CD4-positive, alpha-beta T cell treated with Interleukin-2 at 100 ng/mL for 4 hours (primary cell): Measurements from ENCODE around the gene FMN2.

Experiments
- DNase-seq: peaks from one replicate; pipeline ENCODE4 v3.0.0-alpha.2; 2020; ENCODE audit warnings: low spot score

Gene FMN2

DNA sequence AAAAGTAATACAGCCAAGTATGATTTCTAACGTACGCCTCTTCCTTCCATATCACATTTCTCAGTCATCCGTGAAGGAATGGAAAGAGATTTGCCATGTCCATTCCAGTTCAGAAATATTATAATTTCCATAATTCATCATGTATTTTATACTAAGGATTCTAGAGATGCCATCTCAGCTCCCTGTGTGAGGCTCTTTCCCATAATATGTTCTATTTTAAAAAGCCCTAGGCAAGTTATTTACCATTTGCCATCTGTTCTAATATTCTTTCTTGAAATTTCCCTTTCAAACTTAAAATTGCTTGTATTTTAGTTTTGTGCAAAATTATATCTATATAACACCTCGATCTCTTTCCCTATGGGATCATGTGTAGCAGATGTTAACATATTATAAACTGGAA is 106.7 kb downstream of the FMN2 start:
- no peak for DNase-seq

DNA sequence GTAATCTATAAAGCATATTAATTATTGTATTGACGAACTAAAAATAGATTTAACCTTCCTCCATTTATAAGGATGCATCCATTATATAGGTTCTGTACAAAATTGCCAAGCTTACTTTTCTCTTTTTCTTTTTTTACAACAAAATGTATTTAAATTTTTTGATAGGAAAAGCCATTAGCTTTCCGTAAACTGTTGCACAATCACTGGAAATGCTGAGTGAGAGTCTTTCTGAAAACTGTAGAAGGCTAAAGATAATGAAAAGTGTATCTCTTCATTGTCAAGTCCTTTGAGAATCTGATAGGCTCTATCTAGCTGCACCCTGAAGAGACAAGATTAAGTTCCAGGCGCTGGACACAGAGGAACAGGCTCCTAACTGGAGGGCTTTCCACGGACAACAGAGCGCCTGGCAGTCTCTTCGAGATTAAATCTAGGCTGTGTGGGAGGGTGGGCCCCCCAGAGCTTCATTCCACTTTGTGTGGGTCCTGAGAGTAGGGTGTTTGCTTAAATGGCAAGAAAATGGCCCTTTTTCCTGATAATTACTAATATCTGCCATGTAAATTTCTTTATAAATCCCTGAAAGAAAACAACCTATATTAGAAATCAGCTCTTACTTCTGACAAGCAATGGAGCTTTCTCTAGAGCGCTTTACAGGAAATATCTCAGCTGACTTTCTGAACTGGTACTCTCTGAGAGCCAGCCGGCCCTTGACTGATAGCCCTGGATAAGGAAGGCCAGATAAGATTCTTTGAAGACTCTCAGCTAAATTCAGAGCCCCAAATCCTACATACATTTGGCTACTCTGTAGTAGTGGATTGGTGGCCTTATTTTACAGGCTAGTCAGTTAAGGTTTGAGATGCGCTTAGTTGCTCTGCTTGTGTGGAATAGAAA is 108.3 kb downstream of the FMN2 start:
- no peak for DNase-seq

- no peak for DNase-seq
Measured at GRCh38 chr1:240201931-240202330, 110.2 kb downstream of the FMN2 start.

GRCh38 chr1:240207073-240207709 is 115.5 kb downstream of the FMN2 start:
- DNase-seq: no peak

DNA sequence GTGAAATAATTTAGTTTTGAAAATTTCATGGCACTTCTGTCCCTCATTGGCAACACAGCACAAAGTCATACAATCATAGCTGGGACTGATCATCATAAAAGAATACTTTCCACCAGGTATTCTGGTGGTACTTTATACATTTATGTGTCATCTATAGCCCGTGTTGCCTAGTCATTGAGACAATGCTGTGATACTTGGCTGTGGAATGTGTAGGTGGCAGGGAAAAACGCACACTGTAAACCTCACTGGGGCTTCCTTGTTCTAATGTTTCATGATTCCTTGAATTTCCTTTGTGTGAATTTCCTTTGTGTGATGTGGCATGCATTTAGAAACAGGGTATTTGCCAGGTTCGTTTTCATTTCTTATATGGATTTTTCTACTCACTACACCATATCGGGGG is 118.3 kb downstream of the FMN2 start:
- no peak for DNase-seq

GRCh38 chr1:240212556-240212955 is 120.9 kb downstream of the FMN2 start:
- no peak for DNase-seq

DNA sequence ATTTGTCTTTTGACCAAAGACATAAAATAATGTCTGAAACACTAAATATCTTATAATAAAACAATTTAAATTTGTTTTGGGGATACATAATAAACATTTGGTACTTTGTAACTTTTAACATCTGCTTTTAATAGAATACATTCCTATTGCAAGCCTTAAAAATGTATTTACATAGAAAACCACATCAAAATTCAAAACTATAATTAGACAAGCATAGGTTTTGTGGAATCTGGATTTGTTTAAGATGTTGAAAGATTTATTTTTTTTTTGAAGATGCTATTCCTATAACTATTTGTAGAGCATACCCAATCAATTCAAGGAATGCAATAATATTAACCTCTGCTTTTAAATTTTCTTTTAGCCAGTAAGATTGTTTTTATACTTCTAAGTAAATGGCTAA is 125.7 kb downstream of the FMN2 start:
- no peak for DNase-seq

- DNase-seq: no peak
Measured at GRCh38 chr1:240219104-240219503, 127.4 kb downstream of the FMN2 start.

- DNase-seq: no peak
Measured at GRCh38 chr1:240226102-240226501, 134.4 kb downstream of the FMN2 start.

GRCh38 chr1:240230816-240231215 is 139.1 kb downstream of the FMN2 start:
- no peak for DNase-seq

GRCh38 chr1:240232530-240232929 is 140.8 kb downstream of the FMN2 start:
- DNase-seq: no peak

- no peak for DNase-seq
Measured at GRCh38 chr1:240234485-240235210, 143.0 kb downstream of the FMN2 start.

GRCh38 chr1:240235521-240236288 is 144.0 kb downstream of the FMN2 start:
- no peak for DNase-seq

DNA sequence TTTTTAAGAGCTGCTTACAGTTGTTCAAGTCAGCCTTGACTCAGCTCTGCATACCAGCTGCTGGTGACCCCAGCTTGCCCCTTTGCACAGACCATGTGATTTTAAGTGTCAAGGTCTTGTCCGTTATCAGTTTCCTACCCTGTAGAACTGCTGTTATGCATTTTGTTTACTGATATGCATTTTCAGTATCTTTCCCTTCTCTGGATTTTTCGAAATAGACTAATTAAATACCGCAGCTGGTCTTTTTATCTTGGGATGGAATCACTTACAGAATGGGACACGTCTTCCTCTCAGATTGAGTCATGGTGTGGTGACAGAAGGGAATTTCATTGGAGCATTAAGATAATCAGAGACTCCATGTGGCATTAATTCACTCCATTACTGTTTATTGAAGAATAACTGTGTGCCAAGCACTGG is 145.6 kb downstream of the FMN2 start:
- DNase-seq: no peak

DNA sequence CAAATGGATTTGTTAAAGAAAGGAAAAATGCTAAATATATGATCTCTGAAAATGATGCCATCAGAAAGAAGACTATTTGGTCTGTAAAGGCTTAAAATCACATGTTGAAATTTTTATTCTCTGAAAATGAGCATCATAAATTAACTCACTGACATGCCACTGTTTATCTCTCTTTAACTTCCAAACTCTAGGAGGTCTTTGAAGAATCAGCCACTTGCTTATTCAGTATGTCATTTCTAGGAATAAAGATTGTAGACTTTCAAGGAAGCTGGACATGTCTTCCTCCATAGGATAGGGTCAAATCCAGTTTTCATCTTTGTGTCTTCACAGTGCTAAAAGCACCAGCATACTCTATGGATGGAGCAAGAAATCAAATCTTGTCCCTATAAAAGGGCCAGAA is 147.6 kb downstream of the FMN2 start:
- DNase-seq: no peak

DNA sequence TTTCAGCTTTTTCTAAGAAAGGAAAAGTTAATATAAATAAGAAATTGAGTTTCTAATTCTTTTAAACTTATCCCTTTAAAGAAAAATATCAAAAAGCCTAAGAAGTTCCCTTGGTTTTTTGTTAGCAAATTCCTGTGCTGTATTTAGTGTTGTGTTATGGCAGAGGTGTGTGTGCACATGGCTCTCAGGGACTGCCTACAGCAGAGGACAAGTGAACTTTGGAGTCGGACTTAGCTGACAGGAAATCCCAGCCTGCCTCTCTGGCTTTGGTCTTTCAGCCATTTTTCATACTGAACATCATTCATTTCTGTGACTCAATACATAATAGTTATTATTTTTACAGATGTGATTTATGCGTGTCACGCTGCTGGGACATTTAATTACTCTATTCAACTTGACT is 149.6 kb downstream of the FMN2 start:
- no peak for DNase-seq

DNA sequence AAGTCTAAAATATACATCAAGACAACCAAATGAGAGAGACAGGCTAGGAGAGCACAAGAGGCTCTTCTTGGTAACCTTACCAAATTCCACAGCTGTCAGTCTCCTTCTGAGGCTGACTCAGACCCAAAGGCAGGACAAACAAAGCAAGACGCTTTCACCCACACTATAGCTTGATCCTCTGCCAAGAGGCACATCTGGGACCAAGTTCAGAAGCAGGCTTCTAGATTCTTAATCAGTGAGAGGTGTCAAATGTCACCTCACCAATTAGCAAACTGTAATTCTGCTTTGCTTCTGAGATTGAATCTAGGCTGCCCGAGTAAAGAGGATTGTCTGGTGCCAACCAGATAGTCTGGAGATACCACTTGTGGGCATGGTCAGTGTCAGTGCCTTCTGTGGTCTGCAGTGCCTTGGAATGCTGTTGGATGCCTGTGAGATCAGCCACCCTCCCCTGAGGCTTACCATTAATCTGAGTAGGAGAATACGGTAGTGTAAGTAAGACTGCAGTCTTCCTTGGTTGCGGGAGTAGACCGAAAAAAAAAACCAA is 151.0 kb downstream of the FMN2 start:
- no peak for DNase-seq

GRCh38 chr1:240244968-240245628 is 153.4 kb downstream of the FMN2 start:
- DNase-seq: no peak

- no peak for DNase-seq
Measured at GRCh38 chr1:240245629-240246020, 153.9 kb downstream of the FMN2 start.

DNA sequence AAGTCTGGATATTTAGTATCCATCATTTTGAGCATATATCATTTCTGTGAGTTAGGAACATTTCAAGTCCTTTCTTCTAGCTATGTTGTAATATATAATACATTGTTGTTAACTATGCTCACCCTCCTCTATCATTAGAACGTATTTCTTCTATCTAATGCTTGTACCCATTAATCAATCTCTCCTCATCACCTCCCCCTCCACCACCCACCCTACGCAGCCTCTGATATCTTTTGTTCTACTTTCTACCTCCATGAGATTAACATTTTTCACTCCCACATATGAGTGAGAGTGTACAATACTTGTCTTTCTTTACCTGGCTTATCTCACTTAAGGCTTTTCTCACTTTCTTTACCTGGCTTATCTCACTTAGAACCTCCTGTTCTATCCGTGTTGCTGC is 156.2 kb downstream of the FMN2 start:
- DNase-seq: no peak

DNA sequence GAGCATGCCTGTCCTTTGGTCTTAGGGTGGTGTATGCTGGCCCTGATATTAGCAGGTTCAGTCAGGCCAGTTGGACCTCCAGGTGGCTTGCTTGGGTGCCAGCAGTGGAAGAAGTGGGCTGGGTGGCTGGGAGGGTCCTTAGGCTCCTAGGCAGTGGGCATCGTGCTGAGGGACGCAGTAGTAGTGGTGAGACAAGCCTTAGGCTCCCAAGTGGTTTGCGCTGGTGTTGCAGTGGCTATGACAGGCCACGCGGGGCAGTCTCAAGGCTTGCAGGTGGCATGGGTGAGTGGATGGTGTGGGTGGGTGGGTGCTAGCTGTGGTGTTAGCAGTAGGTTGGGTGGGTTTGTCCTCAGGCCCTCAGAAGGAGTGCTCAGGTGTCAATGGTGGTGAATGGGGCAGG is 162.3 kb downstream of the FMN2 start:
- no peak for DNase-seq
